MM.1S (cell line): ENCODE results near the gene COBL.

Source experiments
- CTCF ChIP-seq: fragments of 300-600 bp; sonication (generic); IDR thresholded peaks from 2 replicates; pipeline ENCODE4 v1.5.1; 2016; ENCODE audit warnings: antibody characterized with exemption, low read length, mixed read lengths
- EZH2 ChIP-seq: fragments of 300-600 bp; sonication (generic); optimal IDR thresholded peaks from 2 replicates; pipeline ENCODE3; 2017; ENCODE audit warnings: low read depth, mild to moderate bottlenecking, antibody characterized with exemption, low read length, mixed read lengths
- EZH2phosphoT487 ChIP-seq: fragments of 300-600 bp; sonication (generic); IDR thresholded peaks from 2 replicates; pipeline ENCODE4 v1.6.1; 2018; ENCODE audit warnings: antibody characterized with exemption, low read length

- TF ChIP-seq CTCF (no peak), EZH2phosphoT487 (no peak), EZH2 (no peak)
Observed at GRCh38 chr7:51005074-51005473, 311.5 kb downstream of the COBL start.
